Measurements from ENCODE around the gene DAB2IP.

Gene DAB2IP

GRCh38 chr9:121833061-121833460 lies 181.6 kb downstream of the DAB2IP start:
- Histone ChIP-seq H2AFZ (ENCODE audit: low read depth, low read length) (no peak overlapping the region), H4K20me1 (ENCODE audit: insufficient read depth, low read length) (no peaks in the 10 kb centered on the region)

More at GRCh38 chr9:121833061-121833460, 181.6 kb downstream of the DAB2IP start:
- no peak for ATAC-seq (ENCODE audit: insufficient read depth, low read depth)
- H3K4me1 ChIP-seq (ENCODE audit: insufficient read depth, low read length): no peaks in the 10 kb centered on the region
- TF ChIP-seq CTCF (IDR thresholded peaks at IDR 0.05; ENCODE audit: borderline replicate concordance, extremely low read depth, low read length, poor library complexity, severe bottlenecking) (no peak), EZH2 (IDR thresholded peaks at IDR 0.05; ENCODE audit: borderline replicate concordance, low read depth, low read length, severe bottlenecking) (no peak)
- H3K4me3 ChIP-seq (ENCODE audit: low read depth in 1 of 2, low read length in 2 of 2): no peak overlapping the region
- no peak overlapping the region for H3K4me2 ChIP-seq (ENCODE audit: insufficient read depth, low read length)
- no peak overlapping the region for H3K27ac ChIP-seq (ENCODE audit: low read length)
- no peaks in the 10 kb centered on the region for H3K36me3 ChIP-seq (ENCODE audit: insufficient read depth, low read length)
- H3K9me3 ChIP-seq (ENCODE audit: insufficient read depth, low read length, severe bottlenecking): no peaks in the 10 kb centered on the region
- no peak for DNase-seq
- no peak overlapping the region for H3K9ac ChIP-seq (ENCODE audit: low read depth, low read length)
- no peaks in the 10 kb centered on the region for H3K27me3 ChIP-seq (ENCODE audit: insufficient read depth, low read length, poor library complexity)
- no peaks in the 10 kb centered on the region for H3K79me2 ChIP-seq (ENCODE audit: insufficient read depth, low read length)

Measured in DND-41 (cell line).